ENCODE data around the gene FDPS. TPM values are rescaled to one million over a fixed set of nuclear protein-coding genes. Genes with fewer than 3 reads are reported as not detected.

The FDPS gene
- total and polyA plus RNA-seq, 5 donors = 78.9 to 113 (median 103) TPM

Small RNA genes lying within 50 kb of the gene (microRNA-seq; reads per million reads assigned to microRNA genes)
- gene MIR555 = 0 reads per million in 2 donors

Other genes with a start within 250 kb of the FDPS start
- gene EFNA4, start 245.1 kb upstream of the FDPS start, total RNA-seq = 1 to 10 TPM; 3.3 to 4.2 (median 3.7) TPM
- 3.0 TPM for gene EFNA4, start 245.1 kb upstream of the FDPS start, polyA plus RNA-seq
- 1 to 10 TPM in 3 of 4 donors, under 1 TPM in 1; 0.78 to 1.9 (median 1.2) TPM for gene EFNA3, start 230.0 kb upstream of the FDPS start, total RNA-seq
- 1.1 TPM for gene EFNA3, start 230.0 kb upstream of the FDPS start, polyA plus RNA-seq
- gene EFNA1, start 181.0 kb upstream of the FDPS start, total RNA-seq = 10 to 100 TPM; 25.4 to 41.4 (median 36.4) TPM
- gene EFNA1, start 181.0 kb upstream of the FDPS start, polyA plus RNA-seq = 28.8 TPM
- gene SLC50A1, start 173.0 kb upstream of the FDPS start, total RNA-seq = 10 to 100 TPM in 2 of 4 donors, 1 to 10 TPM in 2; 8.1 to 10.1 (median 9.3) TPM
- gene SLC50A1, start 173.0 kb upstream of the FDPS start, polyA plus RNA-seq = 13.6 TPM
- 10 to 100 TPM; 71.2 to 81.6 (median 74.6) TPM for gene DPM3, start 168.3 kb upstream of the FDPS start, total RNA-seq
- 186 TPM for gene DPM3, start 168.3 kb upstream of the FDPS start, polyA plus RNA-seq
- 100 to 1,000 TPM; 122 to 150 (median 130) TPM for gene KRTCAP2, start 135.6 kb upstream of the FDPS start, total RNA-seq
- gene KRTCAP2, start 135.6 kb upstream of the FDPS start, polyA plus RNA-seq = 217 TPM
- gene TRIM46, start 135.0 kb upstream of the FDPS start, total RNA-seq = under 1 TPM; 0.17 to 0.37 (median 0.26) TPM
- 0.18 TPM for gene TRIM46, start 135.0 kb upstream of the FDPS start, polyA plus RNA-seq
- gene THBS3, start 101.0 kb upstream of the FDPS start, total RNA-seq = 10 to 100 TPM; 16.5 to 33.4 (median 20.1) TPM
- 19.6 TPM for gene THBS3, start 101.0 kb upstream of the FDPS start, polyA plus RNA-seq
- 10 to 100 TPM; 20.1 to 24.3 (median 21.1) TPM for gene MTX1, start 100.2 kb upstream of the FDPS start, total RNA-seq
- 31.9 TPM for gene MTX1, start 100.2 kb upstream of the FDPS start, polyA plus RNA-seq
- gene ENTREP3, start 53.4 kb upstream of the FDPS start, total RNA-seq = 10 to 100 TPM; 14.2 to 22.3 (median 15.8) TPM
- gene ENTREP3, start 53.4 kb upstream of the FDPS start, polyA plus RNA-seq = 9.4 TPM
- gene SCAMP3, start 46.5 kb upstream of the FDPS start, total RNA-seq = 10 to 100 TPM; 50.3 to 65.2 (median 54.9) TPM
- 59.3 TPM for gene SCAMP3, start 46.5 kb upstream of the FDPS start, polyA plus RNA-seq
- 10 to 100 TPM; 19.4 to 26.2 (median 22.5) TPM for gene CLK2, start 35.4 kb upstream of the FDPS start, total RNA-seq
- 21.8 TPM for gene CLK2, start 35.4 kb upstream of the FDPS start, polyA plus RNA-seq
- 1 to 10 TPM in 2 of 4 donors, under 1 TPM in 2; 0.92 to 1.4 (median 1.1) TPM for gene HCN3, start 31.4 kb upstream of the FDPS start, total RNA-seq
- gene HCN3, start 31.4 kb upstream of the FDPS start, polyA plus RNA-seq = 0.77 TPM
- not detected for gene PKLR, start 7.4 kb upstream of the FDPS start, total RNA-seq
- gene PKLR, start 7.4 kb upstream of the FDPS start, polyA plus RNA-seq = not detected
- gene RUSC1, start 12.0 kb downstream of the FDPS start, total RNA-seq = 10 to 100 TPM; 20.8 to 29.7 (median 24.5) TPM
- gene RUSC1, start 12.0 kb downstream of the FDPS start, polyA plus RNA-seq = 23.2 TPM